H7 (cell line): ENCODE data around the gene DNASE1L2. TPM values are rescaled to one million over a fixed set of nuclear protein-coding genes. Genes with fewer than 3 reads are reported as not detected.

Source experiments
- DNase-seq: peaks from one replicate; pipeline ENCODE4 v3.0.0; 2012
- H3K27me3 ChIP-seq: 2 replicates; pipeline ENCODE4 v1.6.0; 2011; ENCODE audit warnings: mild to moderate bottlenecking, low read length; ENCODE audit not compliant: control insufficient read depth, insufficient read depth
- H3K36me3 ChIP-seq: replicated peaks from 2 replicates; pipeline ENCODE4 v1.5.1; 2011; ENCODE audit warnings: low read length; ENCODE audit not compliant: control insufficient read depth, insufficient read depth
- H3K4me3 ChIP-seq: 2 replicates; pipeline ENCODE4 v1.5.1; 2011; ENCODE audit warnings: low read depth, mild to moderate bottlenecking, control low read depth, low read length, moderate library complexity; ENCODE audit not compliant: insufficient read depth
- total RNA-seq: library from RNA; depleted of rRNA; stranded (reverse); fragments of >200 nt; shearing (Covaris generic); gene quantifications from 2 replicates; pipeline ENCODE4 v1.2.3, GENCODE V29; 2014; rRNA removed

Gene DNASE1L2
- total RNA-seq, 1 experiment from 2014 or later, result 0.69 TPM

GRCh38 chr16:2284001-2284770 lies 47.9 kb downstream of the DNASE1L2 start:
- Histone ChIP-seq H3K27me3 (no peaks in the 10 kb centered on the region), H3K36me3 (no peaks in the 10 kb centered on the region), H3K4me3 (no peak overlapping the region)
- DNase-seq, result no peak

GRCh38 chr16:2284797-2285576 lies 48.7 kb downstream of the DNASE1L2 start:
- H3K4me3 ChIP-seq, result no peak overlapping the region
- H3K27me3 ChIP-seq, result no peaks in the 10 kb centered on the region
- no peaks in the 10 kb centered on the region for H3K36me3 ChIP-seq
- DNase-seq, result no peak

- Histone ChIP-seq H3K36me3 (no peaks in the 10 kb centered on the region), H3K27me3 (no peaks in the 10 kb centered on the region), H3K4me3 (no peak overlapping the region)
- peak; percentile 63 for DNase-seq
Observed at GRCh38 chr16:2285731-2286191, 49.5 kb downstream of the DNASE1L2 start.

GRCh38 chr16:2286550-2286949 lies 50.3 kb downstream of the DNASE1L2 start:
- no peak for DNase-seq
- Histone ChIP-seq H3K27me3 (no peaks in the 10 kb centered on the region), H3K36me3 (no peaks in the 10 kb centered on the region), H3K4me3 (no peak overlapping the region)

- no peak overlapping the region for H3K4me3 ChIP-seq
- peak; percentile 52 for DNase-seq
- no peaks in the 10 kb centered on the region for H3K27me3 ChIP-seq
- H3K36me3 ChIP-seq, result no peaks in the 10 kb centered on the region
Observed at GRCh38 chr16:2287916-2288547, 51.8 kb downstream of the DNASE1L2 start.

Other genes with a start within 250 kb of the DNASE1L2 start
- gene SYNGR3, start 246.5 kb upstream of the DNASE1L2 start, total RNA-seq, result 38.6 and 60.0 TPM in 2 replicates
- gene ZNF598, start 226.6 kb upstream of the DNASE1L2 start, total RNA-seq, result 28.4 and 30.8 TPM in 2 replicates
- gene NPW, start 216.7 kb upstream of the DNASE1L2 start, total RNA-seq, result 2.0 and 2.3 TPM in 2 replicates
- 14.0 and 17.1 TPM in 2 replicates for gene NHERF2, start 209.5 kb upstream of the DNASE1L2 start, total RNA-seq
- 104 and 108 TPM in 2 replicates for gene NTHL1, start 188.6 kb upstream of the DNASE1L2 start, total RNA-seq
- 37.6 and 42.6 TPM in 2 replicates for gene TSC2, start 188.5 kb upstream of the DNASE1L2 start, total RNA-seq
- 45.6 and 64.4 TPM in 2 replicates for gene PKD1, start 100.5 kb upstream of the DNASE1L2 start, total RNA-seq
- gene RAB26, start 87.8 kb upstream of the DNASE1L2 start, total RNA-seq, result 9.2 and 10.7 TPM in 2 replicates
- 147 and 153 TPM in 2 replicates for gene TRAF7, start 80.7 kb upstream of the DNASE1L2 start, total RNA-seq
- gene CASKIN1, start 39.8 kb upstream of the DNASE1L2 start, total RNA-seq, result 1.5 and 2.0 TPM in 2 replicates
- 25.4 and 28.6 TPM in 2 replicates for gene MLST8, start 31.0 kb upstream of the DNASE1L2 start, total RNA-seq
- gene BRICD5, start 25.6 kb upstream of the DNASE1L2 start, total RNA-seq, result 3.9 and 7.4 TPM in 2 replicates
- gene PGP, start 21.6 kb upstream of the DNASE1L2 start, total RNA-seq, result 42.5 and 57.4 TPM in 2 replicates
- 33.4 and 36.8 TPM in 2 replicates for gene E4F1, start 12.9 kb upstream of the DNASE1L2 start, total RNA-seq
- gene ECI1, start 15.1 kb downstream of the DNASE1L2 start, total RNA-seq, result 115 and 122 TPM in 2 replicates
- 282 and 306 TPM in 2 replicates for gene RNPS1, start 31.7 kb downstream of the DNASE1L2 start, total RNA-seq
- gene ABCA3, start 104.3 kb downstream of the DNASE1L2 start, total RNA-seq, result 6.2 and 6.6 TPM in 2 replicates
- gene CCNF, start 193.0 kb downstream of the DNASE1L2 start, total RNA-seq, result 81.5 and 82.6 TPM in 2 replicates
- 87.2 and 90.7 TPM in 2 replicates for gene TEDC2, start 223.7 kb downstream of the DNASE1L2 start, total RNA-seq
- 0.73 TPM in 1 of 2 replicates, not detected in the other for gene NTN3, start 234.9 kb downstream of the DNASE1L2 start, total RNA-seq
- gene TBC1D24, start 238.7 kb downstream of the DNASE1L2 start, total RNA-seq, result 12.3 and 13.5 TPM in 2 replicates